Gastroesophageal sphincter (tissue), 4 donors: Measurements from ENCODE around the gene CAPZA2. TPM values are rescaled to one million over a fixed set of nuclear protein-coding genes. Genes with fewer than 3 reads are reported as not detected.

ENCODE experiments used
- ATAC-seq: fragments of 150-250 bp; one replicate; pipeline ENCODE4 v1.9.1; 2016; ENCODE audit warnings: mild to moderate bottlenecking, moderate library complexity
- H3K27ac ChIP-seq, 4 donors: fragments of 200-600 bp; sonication (generic) in 3 of 4; 1 replicate in 3 of 4; 2 replicates in 1 of 4; pipeline ENCODE4 v1.5.1; 2016 to 2019
- H3K27me3 ChIP-seq: fragments of 200-600 bp; sonication (generic); one replicate; pipeline ENCODE4 v1.5.1; 2019
- H3K36me3 ChIP-seq, 2 donors: fragments of 200-600 bp; sonication (generic); one replicate each; pipeline ENCODE4 v1.5.1; 2019; ENCODE audit warnings: control low read depth in 1 of 2
- H3K4me1 ChIP-seq, 3 donors: fragments of 200-600 bp; sonication (generic); 1 replicate in 2 of 3; 2 replicates in 1 of 3; pipeline ENCODE4 v1.5.1; 2016 to 2019; ENCODE audit warnings: control low read depth in 2 of 3
- H3K4me3 ChIP-seq, 2 donors: fragments of 200-600 bp; sonication (generic); one replicate each; pipeline ENCODE4 v1.5.1; 2019; ENCODE audit warnings: mild to moderate bottlenecking in 1 of 2, moderate library complexity in 1 of 2
- H3K9me3 ChIP-seq, 3 donors: fragments of 200-600 bp; sonication (generic); one replicate each; pipeline ENCODE4 v1.5.1; 2017 to 2019; ENCODE audit warnings: control low read depth in 2 of 3
- EP300 ChIP-seq: sonication (generic); formaldehyde crosslinking; IDR thresholded peaks from one replicate; pipeline ENCODE4 v1.6.1; 2017; ENCODE audit warnings: antibody characterized with exemption, mild to moderate bottlenecking
- POLR2A ChIP-seq, 2 donors: fragments of 450-650 bp; IDR thresholded peaks; one replicate each; pipeline ENCODE4 v1.6.1; 2017; ENCODE audit warnings: antibody characterized with exemption in 2 of 2, mild to moderate bottlenecking in 2 of 2, moderate library complexity in 1 of 2
- POLR2AphosphoS5 ChIP-seq: sonication (generic); formaldehyde crosslinking; IDR thresholded peaks from one replicate; pipeline ENCODE4 v1.6.1; 2017; ENCODE audit warnings: antibody characterized with exemption
- WGBS, 2 donors: methylation state at CpG; one replicate each; pipeline ENCODE4 v1.1.5; 2018; ENCODE audit warnings: low coverage in 1 of 2; 5-methylcytosine and 5-hydroxymethylcytosine counted together
- total RNA-seq, 4 donors: library from RNA; depleted of rRNA; stranded (reverse); fragments of >200 nt; gene quantifications; one replicate each; pipeline ENCODE4 v1.1.0, GENCODE V29; 2016
- TF ChIP-seq, protein P1 (sequence below), 4 experiments: fragments of 200-600 bp in 2 of 4; fragments of 450-650 bp in 2 of 4; sonication (generic) in 1 of 4; IDR thresholded peaks; one replicate each; pipeline ENCODE4 v1.5.1; 2017 to 2019; ENCODE audit warnings: antibody characterized with exemption in 4 of 4, mild to moderate bottlenecking in 2 of 4, moderate library complexity in 2 of 4

The CAPZA2 gene
- total RNA-seq, 4 donors from 2014 or later = 171 to 275 (median 201) TPM

DNA sequence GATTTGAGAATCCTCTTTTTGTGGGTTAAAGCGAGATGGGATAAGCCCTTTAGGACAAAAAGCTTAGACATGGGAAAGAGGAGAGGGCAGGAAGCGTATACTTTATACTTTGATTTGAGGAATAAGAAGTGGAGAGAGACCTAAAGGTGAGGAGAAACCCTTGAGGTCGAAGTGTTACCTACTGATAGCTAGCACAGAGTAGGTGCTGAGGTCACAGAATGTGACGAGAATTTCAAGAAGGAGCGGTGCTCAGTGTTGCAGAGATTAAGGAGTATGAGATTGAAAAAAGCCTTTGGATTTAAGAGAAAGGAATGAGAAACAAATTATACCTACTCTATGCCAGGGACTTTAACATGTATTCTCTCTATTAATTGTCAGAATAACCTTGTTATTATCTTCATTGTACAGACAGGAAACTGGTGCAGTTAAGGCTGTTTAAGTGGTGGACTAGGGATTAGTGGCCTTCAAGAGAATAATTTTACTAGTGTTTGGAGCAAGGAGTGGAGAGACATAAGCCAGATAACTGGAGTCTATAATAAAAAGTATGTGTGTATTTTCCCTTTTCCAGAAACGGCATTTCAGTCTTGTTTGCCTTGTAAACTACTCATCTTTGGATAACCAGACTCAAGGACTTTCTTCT, 8.8 kb downstream of the CAPZA2 start:
- H3K27me3 ChIP-seq = no peaks in the 10 kb centered on the region
- WGBS, 2 donors = 74 to 80% methylated on average over 3 to 6 of the region's 6 CpGs
- peaks cover 19 to 95% (median 23%) of the 10 kb centered on the region in 3 donors for H3K4me1 ChIP-seq
- no peak for ATAC-seq
- H3K4me3 ChIP-seq = no peak overlapping the region
- peak overlapping the region in 3 of 4 donors; percentile 9 to 50 (median 36) for H3K27ac ChIP-seq
- TF ChIP-seq, protein P1, sequence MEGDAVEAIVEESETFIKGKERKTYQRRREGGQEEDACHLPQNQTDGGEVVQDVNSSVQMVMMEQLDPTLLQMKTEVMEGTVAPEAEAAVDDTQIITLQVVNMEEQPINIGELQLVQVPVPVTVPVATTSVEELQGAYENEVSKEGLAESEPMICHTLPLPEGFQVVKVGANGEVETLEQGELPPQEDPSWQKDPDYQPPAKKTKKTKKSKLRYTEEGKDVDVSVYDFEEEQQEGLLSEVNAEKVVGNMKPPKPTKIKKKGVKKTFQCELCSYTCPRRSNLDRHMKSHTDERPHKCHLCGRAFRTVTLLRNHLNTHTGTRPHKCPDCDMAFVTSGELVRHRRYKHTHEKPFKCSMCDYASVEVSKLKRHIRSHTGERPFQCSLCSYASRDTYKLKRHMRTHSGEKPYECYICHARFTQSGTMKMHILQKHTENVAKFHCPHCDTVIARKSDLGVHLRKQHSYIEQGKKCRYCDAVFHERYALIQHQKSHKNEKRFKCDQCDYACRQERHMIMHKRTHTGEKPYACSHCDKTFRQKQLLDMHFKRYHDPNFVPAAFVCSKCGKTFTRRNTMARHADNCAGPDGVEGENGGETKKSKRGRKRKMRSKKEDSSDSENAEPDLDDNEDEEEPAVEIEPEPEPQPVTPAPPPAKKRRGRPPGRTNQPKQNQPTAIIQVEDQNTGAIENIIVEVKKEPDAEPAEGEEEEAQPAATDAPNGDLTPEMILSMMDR (IDR thresholded peaks at IDR 0.05) = no peak
- TF ChIP-seq POLR2A (IDR thresholded peaks at IDR 0.05) = no peak
- no peak for TF ChIP-seq EP300
- no peak for TF ChIP-seq POLR2AphosphoS5
- no peaks in the 10 kb centered on the region for H3K9me3 ChIP-seq
- H3K36me3 ChIP-seq = no peaks in the 10 kb centered on the region

DNA sequence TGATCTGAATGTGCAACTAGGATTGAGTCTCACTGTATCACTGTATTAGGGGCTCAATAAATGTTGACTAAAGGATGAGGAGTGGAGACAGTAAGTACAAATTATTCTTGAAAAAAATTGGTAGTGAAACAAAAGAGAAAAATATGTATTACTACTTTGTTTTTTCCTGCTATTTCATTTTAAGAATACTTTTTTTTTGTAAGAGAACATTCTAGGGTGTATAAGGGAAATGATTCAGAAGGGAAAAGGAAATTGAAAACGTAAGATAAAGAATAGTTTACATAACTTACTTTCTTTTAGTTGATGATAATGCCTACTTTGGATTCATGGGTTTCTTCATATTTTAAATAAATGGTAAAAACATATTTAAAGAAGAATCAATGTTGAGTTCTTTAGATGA, 9.6 kb downstream of the CAPZA2 start:
- Histone ChIP-seq H3K4me1 (peaks cover 22 to 95% (median 30%) of the 10 kb centered on the region in 3 donors), H3K27ac (peak overlapping the region in 2 of 4 donors; percentile 36 to 50), H3K36me3 (no peaks in the 10 kb centered on the region), H3K27me3 (no peaks in the 10 kb centered on the region), H3K9me3 (no peaks in the 10 kb centered on the region), H3K4me3 (no peak overlapping the region)
- ATAC-seq = no peak
- TF ChIP-seq, protein P1 (IDR thresholded peaks at IDR 0.05) = no peak
- no peak for TF ChIP-seq POLR2A (IDR thresholded peaks at IDR 0.05)
- no peak for TF ChIP-seq EP300
- no peak for TF ChIP-seq POLR2AphosphoS5
- 19 to 23% methylated on average over 1 of the region's 1 CpG for WGBS, 2 donors

DNA sequence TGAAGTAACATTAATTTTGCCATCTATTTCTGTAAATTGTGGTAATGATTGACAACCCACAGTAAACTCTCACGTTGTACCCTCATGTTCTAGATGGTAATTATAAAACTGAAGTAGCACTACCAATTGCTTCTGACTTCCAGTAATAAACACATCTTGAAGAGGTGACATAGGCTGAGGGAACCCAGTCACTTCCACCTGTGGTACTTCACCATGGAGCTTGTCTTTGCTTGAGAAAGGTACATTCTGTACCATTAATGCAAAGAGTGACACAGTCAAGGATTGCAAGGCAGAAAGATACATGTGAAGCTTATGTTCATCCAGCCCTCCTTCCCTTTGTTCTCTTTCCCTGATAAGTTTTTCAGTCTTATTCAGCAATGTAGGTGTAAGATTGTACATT, 11.2 kb downstream of the CAPZA2 start:
- H3K27me3 ChIP-seq = no peaks in the 10 kb centered on the region
- no peak overlapping the region for H3K4me3 ChIP-seq
- H3K36me3 ChIP-seq = no peaks in the 10 kb centered on the region
- H3K27ac ChIP-seq = peak overlapping the region in 1 of 4 donors; percentile 14
- no peaks in the 10 kb centered on the region for H3K9me3 ChIP-seq
- no peak for ATAC-seq
- WGBS, 2 donors = 50% methylated on average over 1 of the region's 1 CpG; no CpG with 5 or more reads in 1 of the 2 donors
- TF ChIP-seq POLR2A (IDR thresholded peaks at IDR 0.05) (no peak), EP300 (no peak), POLR2AphosphoS5 (no peak)
- TF ChIP-seq, protein P1 (IDR thresholded peaks at IDR 0.05) = no peak
- peaks cover 22 to 95% (median 41%) of the 10 kb centered on the region in 3 donors for H3K4me1 ChIP-seq

DNA sequence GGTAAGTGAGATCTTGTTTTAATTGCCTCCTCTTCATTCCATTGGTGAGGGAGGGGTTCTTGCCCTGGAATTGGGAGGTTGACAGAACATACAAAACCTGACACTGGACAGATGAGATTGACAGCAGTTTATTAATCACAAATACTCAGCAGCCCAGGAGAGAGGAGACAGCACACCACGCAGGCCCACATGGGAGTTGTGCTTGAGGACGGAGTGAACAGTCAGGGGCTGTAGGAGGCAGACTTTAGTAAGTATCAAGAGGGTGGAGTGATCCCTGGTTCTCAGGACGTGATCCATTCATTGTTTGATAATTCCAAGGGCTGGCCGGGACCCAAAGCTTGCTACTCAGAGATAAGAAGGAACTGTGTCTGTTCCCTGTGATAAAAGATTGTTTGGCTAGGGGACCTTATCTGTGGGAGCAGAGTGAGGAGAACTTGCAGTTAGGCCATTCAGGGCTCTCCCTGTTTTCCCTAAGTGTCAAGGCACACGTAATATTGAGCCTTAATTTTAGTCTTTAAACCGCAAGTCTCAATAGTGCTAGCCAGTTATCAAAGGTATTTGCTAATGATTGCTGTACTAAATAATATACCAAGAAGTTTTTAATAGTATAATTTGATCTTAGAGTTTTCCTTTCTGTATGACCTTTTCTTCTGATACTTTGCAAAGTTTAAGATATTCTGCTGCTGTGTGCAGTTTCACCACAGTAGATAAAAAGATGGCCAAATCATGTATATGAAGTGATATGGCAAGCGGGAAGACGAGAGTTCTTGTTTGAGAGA, 14.5 kb downstream of the CAPZA2 start:
- no peak overlapping the region for H3K4me3 ChIP-seq
- no peaks in the 10 kb centered on the region for H3K9me3 ChIP-seq
- no peaks in the 10 kb centered on the region for H3K27me3 ChIP-seq
- no peak for TF ChIP-seq POLR2AphosphoS5
- no peak for TF ChIP-seq POLR2A (IDR thresholded peaks at IDR 0.05)
- no peak for TF ChIP-seq EP300
- TF ChIP-seq, protein P1 (IDR thresholded peaks at IDR 0.05) = no peak
- H3K4me1 ChIP-seq = peaks cover 9 to 90% (median 35%) of the 10 kb centered on the region in 3 donors
- WGBS, 2 donors = 52 to 54% methylated on average over 7 to 8 of the region's 8 CpGs
- no peak for ATAC-seq
- H3K27ac ChIP-seq = peak overlapping the region in 2 of 4 donors; percentile 22 to 24
- H3K36me3 ChIP-seq = no peaks in the 10 kb centered on the region
